ENCODE data around the gene PCIF1. TPM values are rescaled to one million over a fixed set of nuclear protein-coding genes. Genes with fewer than 3 reads are reported as not detected.

The PCIF1 gene
- total RNA-seq, 4 donors from 2014 or later: 10.4 to 36.8 (median 16.4) TPM

DNA sequence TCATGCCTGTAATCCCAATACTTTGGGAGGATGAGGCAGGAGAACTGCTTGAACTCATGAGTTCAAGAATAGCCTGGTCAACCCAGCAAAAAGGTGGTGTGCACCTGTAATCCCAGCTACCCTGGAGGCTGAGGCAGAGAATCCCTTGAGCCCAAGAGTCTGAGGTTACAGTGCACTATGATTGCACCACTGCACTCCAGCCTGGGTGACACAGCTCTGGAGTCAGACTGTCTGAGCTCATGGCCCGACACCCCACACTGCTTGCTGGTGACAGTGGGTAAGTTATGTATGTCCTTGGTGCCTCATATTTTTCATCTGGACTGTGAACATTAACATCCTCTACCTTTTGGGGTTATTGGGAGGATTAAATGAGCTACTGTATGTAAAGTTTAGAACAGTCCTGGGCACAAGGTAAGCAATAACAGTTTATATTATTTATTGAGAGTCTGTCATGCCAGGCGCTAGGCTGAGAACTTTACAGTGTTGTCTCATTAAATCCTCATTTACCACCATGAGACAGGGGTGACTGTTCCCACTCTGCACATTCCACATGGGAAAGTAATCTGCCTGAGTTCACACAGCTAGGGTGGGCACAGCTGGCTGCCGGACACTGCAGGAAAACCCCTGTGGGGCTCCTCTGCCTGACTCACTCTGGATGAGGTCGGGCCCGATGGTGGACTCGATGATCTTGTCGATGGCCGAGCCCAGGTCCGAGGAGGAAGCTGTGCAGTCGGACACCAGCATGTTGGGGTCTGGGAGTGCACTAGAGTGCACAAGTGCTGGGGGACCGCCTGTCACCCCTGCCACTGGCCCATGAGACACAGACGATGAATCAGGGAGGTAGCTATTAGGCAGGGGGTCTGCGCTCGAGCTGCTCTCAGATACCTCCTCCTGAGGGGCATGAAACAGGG lies 34.6 kb downstream of the PCIF1 start:
- Histone ChIP-seq H3K36me3 (peaks cover 19 to 57% (median 43%) of the 10 kb centered on the region in 3 donors), H3K27me3 (no peaks in the 10 kb centered on the region), H3K9me3 (no peaks in the 10 kb centered on the region), H3K4me3 (no peak overlapping the region), H3K27ac (peak overlapping the region in 3 of 4 donors; percentile 31 to 100 (median 55)), H3K4me1 (peaks cover 18 to 47% (median 22%) of the 10 kb centered on the region in 3 donors)
- WGBS, 2 donors: 76 to 78% methylated on average over 3 of the region's 14 CpGs
- intact Hi-C loops (cut with DNase I): loop anchor here (10.0 kb wide), 1 partner anchor 154 kb away; the partner anchor contains the start of gene UBE2C
- DNase-seq: no peak
- TF ChIP-seq POLR2A (IDR thresholded peaks at IDR 0.05): no peak
- TF ChIP-seq, protein P1, sequence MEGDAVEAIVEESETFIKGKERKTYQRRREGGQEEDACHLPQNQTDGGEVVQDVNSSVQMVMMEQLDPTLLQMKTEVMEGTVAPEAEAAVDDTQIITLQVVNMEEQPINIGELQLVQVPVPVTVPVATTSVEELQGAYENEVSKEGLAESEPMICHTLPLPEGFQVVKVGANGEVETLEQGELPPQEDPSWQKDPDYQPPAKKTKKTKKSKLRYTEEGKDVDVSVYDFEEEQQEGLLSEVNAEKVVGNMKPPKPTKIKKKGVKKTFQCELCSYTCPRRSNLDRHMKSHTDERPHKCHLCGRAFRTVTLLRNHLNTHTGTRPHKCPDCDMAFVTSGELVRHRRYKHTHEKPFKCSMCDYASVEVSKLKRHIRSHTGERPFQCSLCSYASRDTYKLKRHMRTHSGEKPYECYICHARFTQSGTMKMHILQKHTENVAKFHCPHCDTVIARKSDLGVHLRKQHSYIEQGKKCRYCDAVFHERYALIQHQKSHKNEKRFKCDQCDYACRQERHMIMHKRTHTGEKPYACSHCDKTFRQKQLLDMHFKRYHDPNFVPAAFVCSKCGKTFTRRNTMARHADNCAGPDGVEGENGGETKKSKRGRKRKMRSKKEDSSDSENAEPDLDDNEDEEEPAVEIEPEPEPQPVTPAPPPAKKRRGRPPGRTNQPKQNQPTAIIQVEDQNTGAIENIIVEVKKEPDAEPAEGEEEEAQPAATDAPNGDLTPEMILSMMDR (IDR thresholded peaks at IDR 0.05): no peak

DNA sequence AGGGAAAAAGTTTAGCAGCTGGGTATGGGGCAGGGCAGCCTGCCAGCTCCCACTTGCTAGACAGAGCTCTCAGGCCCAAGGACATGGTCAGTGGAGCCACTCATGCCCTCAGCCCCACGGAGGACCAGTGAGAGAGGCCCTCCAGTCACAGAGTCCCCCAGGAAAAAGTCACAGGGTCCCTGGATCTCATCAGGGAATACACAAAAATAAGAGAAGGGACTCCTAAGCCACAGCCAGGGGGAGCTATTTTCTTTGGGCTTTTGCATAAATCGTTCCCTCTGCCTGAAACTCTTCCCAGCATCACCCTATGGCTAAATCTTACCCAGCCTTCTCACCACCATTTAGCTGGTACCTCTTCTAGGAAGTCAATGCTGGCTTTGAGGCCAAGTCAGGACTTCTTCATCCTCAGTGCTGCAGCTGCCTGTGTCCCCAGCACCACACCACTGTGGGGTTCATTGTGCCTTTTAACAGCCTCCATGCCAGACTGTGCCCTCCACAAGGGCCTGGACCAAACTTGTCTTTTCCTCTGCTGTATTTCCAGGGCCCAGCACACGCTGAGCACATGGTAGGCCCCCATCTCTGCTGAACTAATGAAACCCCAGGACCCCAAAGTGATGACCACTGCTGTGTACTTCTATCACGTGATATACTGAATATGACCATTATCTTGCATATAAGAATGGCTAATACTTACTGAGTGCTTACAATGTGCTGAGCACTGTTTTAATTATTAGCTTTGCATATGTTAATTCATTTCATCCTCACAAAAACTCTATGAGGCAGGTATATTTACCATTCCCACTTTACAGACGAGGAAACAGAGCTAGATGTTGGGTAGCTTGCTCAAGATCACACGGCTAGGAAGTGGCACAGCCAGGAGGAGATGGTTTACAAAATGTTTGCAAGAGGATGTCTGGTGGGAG lies 35.5 kb downstream of the PCIF1 start:
- peak overlapping the region; percentile 63 to 89 (median 78) for H3K4me3 ChIP-seq
- no peaks in the 10 kb centered on the region for H3K9me3 ChIP-seq
- H3K27ac ChIP-seq: peak overlapping the region; percentile 31 to 100 (median 98)
- intact Hi-C loops (cut with DNase I): loop anchor here (10.0 kb wide), 1 partner anchor 155 kb away; the partner anchor contains the start of gene UBE2C
- H3K4me1 ChIP-seq: peaks cover 18 to 51% (median 22%) of the 10 kb centered on the region in 3 donors
- DNase-seq: no peak
- TF ChIP-seq POLR2A (IDR thresholded peaks at IDR 0.05): no peak
- TF ChIP-seq, protein P1 (IDR thresholded peaks at IDR 0.05): peak; percentile 48 to 63 (median 60)
- whole genome bisulfite sequencing, 2 donors: 40 to 55% methylated on average over 6 of the region's 6 CpGs
- peaks cover 16 to 48% (median 39%) of the 10 kb centered on the region in 3 donors for H3K36me3 ChIP-seq
- H3K27me3 ChIP-seq: no peaks in the 10 kb centered on the region

DNA sequence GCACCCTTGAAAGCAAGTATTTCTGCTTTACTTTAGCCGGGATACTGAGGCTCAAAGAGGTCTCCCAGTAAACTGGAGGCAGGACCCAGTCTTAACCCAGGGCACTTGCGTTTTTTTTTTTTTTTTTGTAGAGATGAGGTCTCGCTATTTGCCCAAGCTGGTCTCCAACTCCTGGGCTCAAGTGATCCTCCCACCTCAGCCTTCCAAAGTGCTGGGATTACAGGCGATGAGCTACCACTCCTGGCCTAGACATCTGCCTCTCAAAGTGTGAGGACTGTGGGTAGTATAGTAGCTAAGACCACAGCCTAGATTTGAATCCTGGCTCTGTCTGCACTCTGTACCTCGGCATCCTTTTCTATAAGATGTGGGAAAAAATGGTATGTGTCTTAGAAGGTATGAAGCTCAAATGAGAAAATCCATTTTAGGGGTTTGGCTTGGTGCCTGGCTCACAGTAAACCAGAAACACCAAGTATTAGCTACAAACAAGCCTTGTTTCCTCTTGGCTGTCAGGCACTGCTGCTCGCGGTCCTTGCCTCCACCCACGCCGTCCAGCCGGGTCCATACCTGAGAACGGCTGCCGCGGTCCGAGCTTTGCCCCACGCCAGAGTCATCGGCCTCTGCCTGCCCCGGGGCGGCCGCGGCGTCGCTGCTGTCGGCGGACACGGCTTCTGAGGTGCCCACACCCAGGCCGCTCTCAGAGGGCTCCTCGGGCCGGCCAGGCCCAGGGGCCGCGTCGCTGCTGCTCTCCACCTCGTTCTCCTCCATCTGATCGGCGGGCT lies 36.4 kb downstream of the PCIF1 start:
- WGBS, 2 donors: 8 to 12% methylated on average over 7 to 13 of the region's 34 CpGs
- H3K27ac ChIP-seq: peak overlapping the region; percentile 98 to 100 (median 98)
- peak overlapping the region; percentile 63 to 89 (median 78) for H3K4me3 ChIP-seq
- no peaks in the 10 kb centered on the region for H3K27me3 ChIP-seq
- H3K4me1 ChIP-seq: peaks cover 18 to 54% (median 22%) of the 10 kb centered on the region in 3 donors
- intact Hi-C loops (cut with DNase I): no loop called here
- TF ChIP-seq, protein P1 (IDR thresholded peaks at IDR 0.05): no peak
- no peak for TF ChIP-seq POLR2A (IDR thresholded peaks at IDR 0.05)
- H3K36me3 ChIP-seq: peaks cover 16 to 39% (median 30%) of the 10 kb centered on the region in 3 donors
- DNase-seq: no peak
- H3K9me3 ChIP-seq: no peaks in the 10 kb centered on the region

DNA sequence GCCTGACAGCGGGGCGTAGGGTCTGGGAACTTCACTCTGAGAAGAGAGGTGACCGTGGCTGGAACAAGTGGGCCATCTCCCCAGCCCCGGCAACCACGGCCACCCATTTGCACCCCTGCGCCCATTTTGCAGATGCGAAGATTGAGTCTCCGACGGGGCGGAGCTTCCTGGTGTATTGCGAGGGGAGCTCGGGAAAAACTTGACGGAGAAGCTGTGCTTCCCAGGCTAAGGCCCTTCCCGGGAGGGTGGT lies 36.9 kb downstream of the PCIF1 start:
- peaks cover 18 to 54% (median 22%) of the 10 kb centered on the region in 3 donors for H3K4me1 ChIP-seq
- H3K27ac ChIP-seq: peak overlapping the region; percentile 98 to 100 (median 98)
- H3K9me3 ChIP-seq: no peaks in the 10 kb centered on the region
- peak; percentile 52 for DNase-seq
- H3K27me3 ChIP-seq: no peaks in the 10 kb centered on the region
- intact Hi-C loops (cut with DNase I): no loop called here
- no peak for TF ChIP-seq POLR2A (IDR thresholded peaks at IDR 0.05)
- TF ChIP-seq, protein P1 (IDR thresholded peaks at IDR 0.05): no peak
- H3K36me3 ChIP-seq: peaks cover 16 to 34% (median 26%) of the 10 kb centered on the region in 3 donors
- H3K4me3 ChIP-seq: peak overlapping the region; percentile 63 to 89 (median 78)
- 0% methylated on average over 10 of the region's 14 CpGs; no CpG with 5 or more reads in 1 of the 2 donors for WGBS, 2 donors
